Astrocyte (in vitro differentiated cells and primary cell): ENCODE measurements around the gene ABHD13. TPM values are rescaled to one million over a fixed set of nuclear protein-coding genes. Genes with fewer than 3 reads are reported as not detected.

ENCODE experiments used
- total RNA-seq: library from RNA; stranded (reverse); gene quantifications from 2 replicates; pipeline ENCODE4 v1.2.1, GENCODE V29; 2021

The ABHD13 gene
- total RNA-seq, 1 donor from 2014 or later, result 8.5 TPM

Other genes starting within 250 kb of the ABHD13 start
- gene LIG4, start 2.9 kb upstream of the ABHD13 start, total RNA-seq, result 14.8 and 15.5 TPM in 2 replicates
- 0.89 and 1.7 TPM in 2 replicates for gene TNFSF13B, start 51.3 kb downstream of the ABHD13 start, total RNA-seq